A673 (cell line): ENCODE results near the gene ADSL.

ENCODE experiments used
- CTCF ChIP-seq: fragments of 300-800, 200-600 bp; sonication (generic); conservative IDR thresholded peaks from 2 replicates; pipeline ENCODE4 v1.5.1; 2017; ENCODE audit warnings: low read depth, mild to moderate bottlenecking, antibody characterized with exemption, low read length, moderate library complexity, mixed read lengths
- EZH2 ChIP-seq: fragments of 200-600 bp; sonication (generic); IDR thresholded peaks from 2 replicates; pipeline ENCODE4 v1.6.1; 2017; ENCODE audit warnings: borderline replicate concordance, low read depth, mild to moderate bottlenecking, mixed read lengths, antibody characterized with exemption, low read length; ENCODE audit not compliant: poor library complexity, severe bottlenecking

GRCh38 chr22:40330086-40330485, 16.2 kb upstream of the ADSL start:
- TF ChIP-seq CTCF (no peak), EZH2 (no peak)
